ENCODE data around the gene DLG2.

DLG2 gene

GRCh38 chr11:83477772-83478171 is 2149.4 kb downstream of the DLG2 start:
- TF ChIP-seq CTCF (IDR thresholded peaks at IDR 0.05; ENCODE audit: low read depth, low read length) (no peak), EZH2phosphoT487 (IDR thresholded peaks at IDR 0.05; ENCODE audit: low read depth) (no peak)
- H3K9ac ChIP-seq (ENCODE audit: low read length) = no peak overlapping the region
- H3K79me2 ChIP-seq (ENCODE audit: low read length) = no peaks in the 10 kb centered on the region
- H3K9me3 ChIP-seq (ENCODE audit: insufficient read depth, low read length) = no peaks in the 10 kb centered on the region
- H4K20me1 ChIP-seq (ENCODE audit: insufficient read depth, low read length) = no peaks in the 10 kb centered on the region
- H3K27ac ChIP-seq (ENCODE audit: low read length) = no peak overlapping the region
- no peak overlapping the region for H3K4me2 ChIP-seq (ENCODE audit: low read length)
- no peaks in the 10 kb centered on the region for H3K4me1 ChIP-seq (ENCODE audit: low read length)
- H3K27me3 ChIP-seq (ENCODE audit: low read depth, low read length) = 0 out of 2 replicates have a peak, but pooled peaks cover 4% of the 10 kb centered on the region
- H3K36me3 ChIP-seq (replicated peaks; ENCODE audit: low read depth, low read length) = no peaks in the 10 kb centered on the region
- no peak overlapping the region for H2AFZ ChIP-seq (ENCODE audit: low read depth, low read length)
- no peak overlapping the region for H3K4me3 ChIP-seq (ENCODE audit: low read length)

GRCh38 chr11:83475760-83476159 is 2151.4 kb downstream of the DLG2 start:
- H3K4me1 ChIP-seq (ENCODE audit: low read length) = no peaks in the 10 kb centered on the region
- H3K36me3 ChIP-seq (replicated peaks; ENCODE audit: low read depth, low read length) = no peaks in the 10 kb centered on the region
- no peak overlapping the region for H3K27ac ChIP-seq (ENCODE audit: low read length)

GRCh38 chr11:83473743-83474142 is 2153.4 kb downstream of the DLG2 start:
- TF ChIP-seq CTCF (IDR thresholded peaks at IDR 0.05; ENCODE audit: low read depth, low read length) = no peak
- TF ChIP-seq EZH2phosphoT487 (IDR thresholded peaks at IDR 0.05; ENCODE audit: low read depth) = no peak
- Histone ChIP-seq H2AFZ (ENCODE audit: low read depth, low read length) (no peak overlapping the region), H3K27ac (ENCODE audit: low read length) (no peak overlapping the region), H3K9ac (ENCODE audit: low read length) (no peak overlapping the region), H3K79me2 (ENCODE audit: low read length) (no peaks in the 10 kb centered on the region), H4K20me1 (ENCODE audit: insufficient read depth, low read length) (no peaks in the 10 kb centered on the region), H3K27me3 (ENCODE audit: low read depth, low read length) (no peaks in the 10 kb centered on the region), H3K4me1 (ENCODE audit: low read length) (no peaks in the 10 kb centered on the region), H3K36me3 (replicated peaks; ENCODE audit: low read depth, low read length) (no peaks in the 10 kb centered on the region), H3K4me3 (ENCODE audit: low read length) (no peak overlapping the region), H3K9me3 (ENCODE audit: insufficient read depth, low read length) (no peaks in the 10 kb centered on the region), H3K4me2 (ENCODE audit: low read length) (no peak overlapping the region)

More at GRCh38 chr11:83475760-83476159, 2151.4 kb downstream of the DLG2 start:
- no peak for TF ChIP-seq EZH2phosphoT487 (IDR thresholded peaks at IDR 0.05; ENCODE audit: low read depth)
- TF ChIP-seq CTCF (IDR thresholded peaks at IDR 0.05; ENCODE audit: low read depth, low read length) = no peak
- no peak overlapping the region for H3K9ac ChIP-seq (ENCODE audit: low read length)
- no peaks in the 10 kb centered on the region for H3K79me2 ChIP-seq (ENCODE audit: low read length)
- no peak overlapping the region for H3K4me3 ChIP-seq (ENCODE audit: low read length)
- H2AFZ ChIP-seq (ENCODE audit: low read depth, low read length) = no peak overlapping the region
- H4K20me1 ChIP-seq (ENCODE audit: insufficient read depth, low read length) = no peaks in the 10 kb centered on the region
- H3K27me3 ChIP-seq (ENCODE audit: low read depth, low read length) = 0 out of 2 replicates have a peak, but pooled peaks cover 4% of the 10 kb centered on the region
- no peak overlapping the region for H3K4me2 ChIP-seq (ENCODE audit: low read length)
- no peaks in the 10 kb centered on the region for H3K9me3 ChIP-seq (ENCODE audit: insufficient read depth, low read length)

GRCh38 chr11:83472806-83473205 is 2154.3 kb downstream of the DLG2 start:
- no peaks in the 10 kb centered on the region for H4K20me1 ChIP-seq (ENCODE audit: insufficient read depth, low read length)
- TF ChIP-seq EZH2phosphoT487 (IDR thresholded peaks at IDR 0.05; ENCODE audit: low read depth) = no peak
- no peak for TF ChIP-seq CTCF (IDR thresholded peaks at IDR 0.05; ENCODE audit: low read depth, low read length)
- H2AFZ ChIP-seq (ENCODE audit: low read depth, low read length) = no peak overlapping the region
- no peaks in the 10 kb centered on the region for H3K36me3 ChIP-seq (replicated peaks; ENCODE audit: low read depth, low read length)
- no peaks in the 10 kb centered on the region for H3K27me3 ChIP-seq (ENCODE audit: low read depth, low read length)
- no peak overlapping the region for H3K4me3 ChIP-seq (ENCODE audit: low read length)
- H3K4me1 ChIP-seq (ENCODE audit: low read length) = no peaks in the 10 kb centered on the region
- H3K9ac ChIP-seq (ENCODE audit: low read length) = no peak overlapping the region
- no peak overlapping the region for H3K4me2 ChIP-seq (ENCODE audit: low read length)
- H3K9me3 ChIP-seq (ENCODE audit: insufficient read depth, low read length) = no peaks in the 10 kb centered on the region
- no peak overlapping the region for H3K27ac ChIP-seq (ENCODE audit: low read length)
- no peaks in the 10 kb centered on the region for H3K79me2 ChIP-seq (ENCODE audit: low read length)
